Measurements from ENCODE around the gene FCER1A. TPM values are rescaled to one million over a fixed set of nuclear protein-coding genes. Genes with fewer than 3 reads are reported as not detected.

Gene FCER1A
- not detected in 2 replicates for total RNA-seq
- long read RNA-seq, result 0 reads

GRCh38 chr1:159302095-159302494 is at the start of gene FCER1A:
Gene FCER1A (plus strand): TSS chr1:159302336. CDS start chr1:159302365, 29 bp downstream.
- no peak for DNase-seq (ENCODE audit: low read depth, low spot score)
- Mint-ChIP-seq H3K9me3 (peaks cover 6% of the 10 kb centered on the region), H3K27ac (ENCODE audit: unreplicated experiment) (no peak within 1 kb of the TSS), H3K4me1 (no peaks in the 10 kb centered on the region), H3K4me3 (no peak within 1 kb of the TSS), H3K36me3 (ENCODE audit: low read depth) (no peaks in the 10 kb centered on the region), H3K27me3 (ENCODE audit: low read depth) (peaks cover 12% of the 10 kb centered on the region)
- no peak for TF ChIP-seq CTCF (conservative IDR thresholded peaks at IDR 0.05)

GRCh38 chr1:159261311-159261710 is 40.8 kb upstream of the FCER1A start:
- DNase-seq (ENCODE audit: low read depth, low spot score), result no peak
- H3K4me1 Mint-ChIP-seq, result no peaks in the 10 kb centered on the region
- no peak for TF ChIP-seq CTCF (conservative IDR thresholded peaks at IDR 0.05)
- H3K27me3 Mint-ChIP-seq (ENCODE audit: low read depth), result peaks cover 24% of the 10 kb centered on the region
- H3K36me3 Mint-ChIP-seq (ENCODE audit: low read depth), result no peaks in the 10 kb centered on the region
- peaks cover 2% of the 10 kb centered on the region for H3K9me3 Mint-ChIP-seq
- H3K4me3 Mint-ChIP-seq, result no peak overlapping the region
- no peak overlapping the region for H3K27ac Mint-ChIP-seq (ENCODE audit: unreplicated experiment)

GRCh38 chr1:159261721-159262494 is 40.2 kb upstream of the FCER1A start:
- Mint-ChIP-seq H3K9me3 (peaks cover 2% of the 10 kb centered on the region), H3K4me1 (no peaks in the 10 kb centered on the region), H3K36me3 (ENCODE audit: low read depth) (no peaks in the 10 kb centered on the region), H3K27me3 (ENCODE audit: low read depth) (peaks cover 24% of the 10 kb centered on the region), H3K4me3 (no peak overlapping the region), H3K27ac (ENCODE audit: unreplicated experiment) (no peak overlapping the region)
- TF ChIP-seq CTCF (conservative IDR thresholded peaks at IDR 0.05), result no peak
- no peak for DNase-seq (ENCODE audit: low read depth, low spot score)

GRCh38 chr1:159266832-159267231 is 35.3 kb upstream of the FCER1A start:
- Mint-ChIP-seq H3K4me1 (no peaks in the 10 kb centered on the region), H3K27ac (ENCODE audit: unreplicated experiment) (no peak overlapping the region), H3K27me3 (ENCODE audit: low read depth) (peaks cover 30% of the 10 kb centered on the region), H3K36me3 (ENCODE audit: low read depth) (no peaks in the 10 kb centered on the region), H3K9me3 (peaks cover 12% of the 10 kb centered on the region), H3K4me3 (no peak overlapping the region)
- TF ChIP-seq CTCF (conservative IDR thresholded peaks at IDR 0.05), result no peak
- DNase-seq (ENCODE audit: low read depth, low spot score), result no peak

- no peak overlapping the region for H3K27ac Mint-ChIP-seq (ENCODE audit: unreplicated experiment)
- no peaks in the 10 kb centered on the region for H3K36me3 Mint-ChIP-seq (ENCODE audit: low read depth)
- no peak for DNase-seq (ENCODE audit: low read depth, low spot score)
- H3K27me3 Mint-ChIP-seq (ENCODE audit: low read depth), result peaks cover 36% of the 10 kb centered on the region
- no peak for TF ChIP-seq CTCF (conservative IDR thresholded peaks at IDR 0.05)
- no peak overlapping the region for H3K4me3 Mint-ChIP-seq
- no peaks in the 10 kb centered on the region for H3K4me1 Mint-ChIP-seq
- peaks cover 9% of the 10 kb centered on the region for H3K9me3 Mint-ChIP-seq
Observed at GRCh38 chr1:159274631-159275030, 27.5 kb upstream of the FCER1A start.
